Tibial nerve (tissue), 4 donors: ENCODE measurements around the gene NFAM1. TPM values are rescaled to one million over a fixed set of nuclear protein-coding genes. Genes with fewer than 3 reads are reported as not detected.

ENCODE experiments used
- DNase-seq, 2 donors: peaks; one replicate each; pipeline ENCODE4 v3.0.0-alpha.2; 2019; ENCODE audit warnings: low spot score in 2 of 2
- H3K27ac ChIP-seq, 4 donors: fragments of 200-600 bp; sonication (generic) in 3 of 4; one replicate each; pipeline ENCODE4 v1.5.1; 2017 to 2019; ENCODE audit warnings: mild to moderate bottlenecking in 1 of 4
- H3K27me3 ChIP-seq, 2 donors: fragments of 200-600 bp; sonication (generic) in 1 of 2; one replicate each; pipeline versions ENCODE4 v1.5.1 to v1.6.0; 2017 to 2019
- H3K36me3 ChIP-seq, 3 donors: fragments of 200-600 bp; sonication (generic); one replicate each; pipeline ENCODE4 v1.5.1; 2018 to 2019
- H3K4me1 ChIP-seq, 4 donors: fragments of 200-600 bp; sonication (generic) in 3 of 4; one replicate each; pipeline ENCODE4 v1.5.1; 2017 to 2019
- H3K4me3 ChIP-seq, 4 donors: fragments of 200-600 bp; sonication (generic) in 3 of 4; one replicate each; pipeline ENCODE4 v1.5.1; 2017 to 2019; ENCODE audit warnings: mild to moderate bottlenecking in 1 of 4, moderate library complexity in 1 of 4
- H3K9me3 ChIP-seq, 4 donors: fragments of 200-600 bp; sonication (generic) in 3 of 4; one replicate each; pipeline ENCODE4 v1.5.1; 2017 to 2019
- EP300 ChIP-seq, 2 donors: sonication (generic); formaldehyde crosslinking; IDR thresholded peaks; one replicate each; pipeline ENCODE4 v1.6.1; 2017; ENCODE audit warnings: antibody characterized with exemption in 2 of 2, mild to moderate bottlenecking in 1 of 2
- POLR2A ChIP-seq, 2 donors: fragments of 450-650 bp; IDR thresholded peaks; one replicate each; pipeline ENCODE4 v1.6.1; 2017; ENCODE audit warnings: antibody characterized with exemption in 2 of 2, mild to moderate bottlenecking in 2 of 2, moderate library complexity in 2 of 2
- WGBS, 2 donors: methylation state at CpG; one replicate each; pipeline ENCODE4 v1.1.5; 2018; 5-methylcytosine and 5-hydroxymethylcytosine counted together
- total RNA-seq, 4 donors: library from RNA; depleted of rRNA; stranded (reverse); fragments of >200 nt; gene quantifications; one replicate each; pipeline ENCODE4 v1.1.0, GENCODE V29; 2016
- TF ChIP-seq, protein P1 (sequence below), 5 experiments: fragments of 200-600 bp in 3 of 5; fragments of 450-650 bp in 2 of 5; sonication (generic) in 3 of 5; IDR thresholded peaks; one replicate each; pipeline ENCODE4 v1.5.1; 2016 to 2019; ENCODE audit warnings: antibody characterized with exemption in 5 of 5, mild to moderate bottlenecking in 3 of 5, moderate library complexity in 2 of 5

The NFAM1 gene
- total RNA-seq, 4 donors from 2014 or later = 1.8 to 2.8 (median 2.2) TPM

DNA sequence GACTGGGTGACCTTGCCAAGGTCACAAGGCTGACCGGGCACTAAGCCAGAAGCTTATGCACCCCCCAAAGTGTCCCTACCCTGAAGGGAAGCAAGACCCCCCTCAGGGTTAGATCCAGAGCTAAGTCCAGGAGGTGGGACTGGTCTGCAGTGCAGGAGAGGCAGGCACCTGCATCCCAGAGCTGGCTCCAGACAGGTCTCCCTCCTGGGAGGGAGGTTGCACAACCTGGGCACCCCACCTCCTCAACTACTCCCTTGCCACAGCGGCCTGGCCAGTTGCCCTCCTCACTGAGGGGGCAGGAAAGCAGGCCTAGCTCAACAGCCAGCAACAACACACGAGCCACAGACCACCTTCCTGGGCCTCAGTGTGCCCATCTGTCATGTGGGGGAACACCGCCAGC lies 86.7 kb downstream of the NFAM1 start:
- DNase-seq = no peak
- no peak overlapping the region for H3K4me3 ChIP-seq
- H3K4me1 ChIP-seq = peaks cover 0 to 28% (median 0%) of the 10 kb centered on the region in 4 donors
- H3K27ac ChIP-seq = no peak overlapping the region
- 85 to 88% methylated on average over 2 to 4 of the region's 4 CpGs for WGBS, 2 donors
- H3K36me3 ChIP-seq = no peaks in the 10 kb centered on the region
- TF ChIP-seq POLR2A (IDR thresholded peaks at IDR 0.05) (no peak), EP300 (IDR thresholded peaks at IDR 0.05) (no peak)
- TF ChIP-seq, protein P1, sequence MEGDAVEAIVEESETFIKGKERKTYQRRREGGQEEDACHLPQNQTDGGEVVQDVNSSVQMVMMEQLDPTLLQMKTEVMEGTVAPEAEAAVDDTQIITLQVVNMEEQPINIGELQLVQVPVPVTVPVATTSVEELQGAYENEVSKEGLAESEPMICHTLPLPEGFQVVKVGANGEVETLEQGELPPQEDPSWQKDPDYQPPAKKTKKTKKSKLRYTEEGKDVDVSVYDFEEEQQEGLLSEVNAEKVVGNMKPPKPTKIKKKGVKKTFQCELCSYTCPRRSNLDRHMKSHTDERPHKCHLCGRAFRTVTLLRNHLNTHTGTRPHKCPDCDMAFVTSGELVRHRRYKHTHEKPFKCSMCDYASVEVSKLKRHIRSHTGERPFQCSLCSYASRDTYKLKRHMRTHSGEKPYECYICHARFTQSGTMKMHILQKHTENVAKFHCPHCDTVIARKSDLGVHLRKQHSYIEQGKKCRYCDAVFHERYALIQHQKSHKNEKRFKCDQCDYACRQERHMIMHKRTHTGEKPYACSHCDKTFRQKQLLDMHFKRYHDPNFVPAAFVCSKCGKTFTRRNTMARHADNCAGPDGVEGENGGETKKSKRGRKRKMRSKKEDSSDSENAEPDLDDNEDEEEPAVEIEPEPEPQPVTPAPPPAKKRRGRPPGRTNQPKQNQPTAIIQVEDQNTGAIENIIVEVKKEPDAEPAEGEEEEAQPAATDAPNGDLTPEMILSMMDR (IDR thresholded peaks at IDR 0.05) = no peak
- no peaks in the 10 kb centered on the region for H3K9me3 ChIP-seq
- peaks cover 0 to 7% of the 10 kb centered on the region in 2 donors for H3K27me3 ChIP-seq

DNA sequence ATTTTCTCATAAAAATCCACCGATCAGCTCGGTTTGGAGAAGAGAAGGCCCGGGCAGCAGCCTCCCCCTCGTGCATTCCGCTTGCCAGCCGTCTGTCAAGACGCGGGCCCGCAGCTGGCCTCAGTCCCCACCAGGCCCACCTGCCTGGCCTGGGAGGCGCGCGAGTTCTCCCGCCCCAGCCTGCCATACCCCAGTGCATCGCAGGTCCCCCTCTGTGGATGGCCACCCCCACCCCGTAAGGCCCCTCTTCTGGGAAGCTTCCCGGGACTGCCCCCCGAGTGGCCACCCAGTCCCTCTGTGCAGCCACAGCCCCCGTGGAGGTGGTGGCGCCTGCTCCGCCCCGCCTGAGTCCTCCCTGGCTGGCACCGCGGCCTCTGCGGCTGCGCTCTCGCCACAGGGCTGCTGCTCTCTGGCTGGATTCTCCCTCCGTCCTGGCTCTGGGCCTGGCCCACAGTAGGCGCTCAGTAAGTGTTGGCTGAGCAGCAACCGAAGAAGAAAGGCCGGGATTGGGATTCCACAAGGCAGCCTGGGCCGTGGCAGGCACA lies 87.8 kb downstream of the NFAM1 start:
- Histone ChIP-seq H3K27ac (peak overlapping the region in 3 of 4 donors; percentile 4 to 70 (median 28)), H3K4me1 (peaks cover 0 to 28% (median 0%) of the 10 kb centered on the region in 4 donors), H3K4me3 (peak overlapping the region in 3 of 4 donors; percentile 18 to 50 (median 20)), H3K36me3 (no peaks in the 10 kb centered on the region), H3K27me3 (peaks cover 0 to 15% of the 10 kb centered on the region in 2 donors), H3K9me3 (no peaks in the 10 kb centered on the region)
- 21 to 31% methylated on average over 20 to 31 of the region's 31 CpGs for WGBS, 2 donors
- DNase-seq = no peak
- TF ChIP-seq POLR2A (IDR thresholded peaks at IDR 0.05) (no peak), EP300 (IDR thresholded peaks at IDR 0.05) (no peak)
- TF ChIP-seq, protein P1 (IDR thresholded peaks at IDR 0.05) = no peak

DNA sequence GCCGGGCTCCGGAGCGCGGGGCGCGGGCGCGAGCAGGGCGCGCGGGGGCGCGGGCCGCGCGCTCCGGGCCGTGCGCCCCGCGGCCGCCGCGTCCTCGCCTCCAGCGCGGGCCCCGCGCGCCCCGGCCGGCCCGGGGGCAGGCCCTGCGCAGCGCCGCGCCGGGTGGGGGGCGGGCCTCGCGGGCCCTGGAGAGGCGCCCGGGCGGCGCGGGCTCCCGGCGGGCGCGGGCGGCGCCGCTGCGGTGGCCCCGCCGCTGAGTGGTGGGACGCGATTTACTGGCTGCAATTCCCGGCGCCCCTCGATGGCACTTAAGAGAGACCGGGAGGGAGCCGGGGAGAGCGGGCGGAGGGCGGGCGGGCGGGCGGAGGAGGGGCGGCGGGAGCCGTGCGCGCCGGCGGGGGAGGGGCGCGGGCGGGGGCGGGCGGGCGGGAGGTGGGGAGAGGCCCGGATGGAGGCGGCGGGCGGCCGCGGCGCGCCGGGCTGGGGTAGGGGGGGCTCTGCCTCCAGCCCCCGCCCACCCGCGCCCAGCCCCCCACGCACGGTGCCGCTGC lies 88.6 kb downstream of the NFAM1 start:
- peaks cover 0 to 15% of the 10 kb centered on the region in 2 donors for H3K27me3 ChIP-seq
- H3K4me3 ChIP-seq = peak overlapping the region in 3 of 4 donors; percentile 18 to 53 (median 20)
- H3K27ac ChIP-seq = peak overlapping the region in 1 of 4 donors; percentile 4
- peaks cover 0 to 28% (median 0%) of the 10 kb centered on the region in 4 donors for H3K4me1 ChIP-seq
- no peak for DNase-seq
- 4% methylated on average over 22 of the region's 97 CpGs; no CpG with 5 or more reads in 1 of the 2 donors for WGBS, 2 donors
- H3K9me3 ChIP-seq = no peaks in the 10 kb centered on the region
- TF ChIP-seq EP300 (IDR thresholded peaks at IDR 0.05) (no peak), POLR2A (IDR thresholded peaks at IDR 0.05) (no peak)
- TF ChIP-seq, protein P1 (IDR thresholded peaks at IDR 0.05) = no peak
- no peaks in the 10 kb centered on the region for H3K36me3 ChIP-seq

- H3K27ac ChIP-seq = peak overlapping the region in 1 of 4 donors; percentile 49
- peak overlapping the region in 3 of 4 donors; percentile 18 to 53 (median 34) for H3K4me3 ChIP-seq
- DNase-seq = no peak
- TF ChIP-seq EP300 (IDR thresholded peaks at IDR 0.05) (no peak), POLR2A (IDR thresholded peaks at IDR 0.05) (no peak)
- TF ChIP-seq, protein P1 (IDR thresholded peaks at IDR 0.05) = no peak
- peaks cover 0 to 15% of the 10 kb centered on the region in 2 donors for H3K27me3 ChIP-seq
- no peaks in the 10 kb centered on the region for H3K9me3 ChIP-seq
- no peaks in the 10 kb centered on the region for H3K36me3 ChIP-seq
- WGBS, 2 donors = 17 to 24% methylated on average over 14 to 16 of the region's 22 CpGs
- H3K4me1 ChIP-seq = peaks cover 0 to 28% (median 0%) of the 10 kb centered on the region in 4 donors
These were observed 89.1 kb downstream of the NFAM1 start for GRCh38 chr22:42343121-42343454.

DNA sequence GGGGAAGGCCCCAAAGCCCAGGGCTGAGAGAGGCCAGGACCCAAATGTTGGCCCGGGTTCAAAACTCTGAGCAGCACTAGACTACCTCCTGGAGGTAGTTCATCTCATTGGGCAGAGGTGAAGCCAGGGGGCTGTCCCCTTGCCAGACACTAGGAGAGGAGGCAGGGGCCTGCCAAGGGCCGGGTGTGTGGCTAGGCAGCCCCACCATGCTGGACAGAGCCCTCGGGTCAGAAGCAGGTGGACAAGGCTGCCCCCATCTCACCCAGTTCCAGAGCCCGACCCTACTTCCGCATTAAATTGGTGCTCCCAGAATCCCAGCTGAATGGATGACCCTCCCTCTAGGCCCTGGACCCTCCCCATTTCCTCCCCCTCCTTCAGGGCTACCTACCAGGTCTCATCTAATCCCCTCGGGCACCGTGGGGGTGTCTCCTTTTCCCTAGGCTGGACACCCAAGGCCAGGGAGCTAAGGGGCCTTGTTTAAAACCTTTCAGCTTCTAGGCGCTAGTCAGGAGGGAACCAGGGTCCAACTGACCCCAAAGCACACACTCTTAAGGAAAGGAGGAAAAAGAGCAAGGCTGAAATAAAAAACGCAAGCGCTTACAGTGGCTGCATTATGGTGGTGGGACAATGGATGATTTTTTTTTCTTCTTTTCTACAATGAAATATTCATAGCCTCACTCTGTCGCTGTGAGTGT lies 89.6 kb downstream of the NFAM1 start:
- Histone ChIP-seq H3K4me1 (peaks cover 0 to 28% (median 0%) of the 10 kb centered on the region in 4 donors), H3K36me3 (no peaks in the 10 kb centered on the region), H3K9me3 (no peaks in the 10 kb centered on the region), H3K27ac (no peak overlapping the region), H3K4me3 (peak overlapping the region in 2 of 4 donors; percentile 34 to 53), H3K27me3 (peaks cover 0 to 15% of the 10 kb centered on the region in 2 donors)
- no peak for TF ChIP-seq EP300 (IDR thresholded peaks at IDR 0.05)
- TF ChIP-seq POLR2A (IDR thresholded peaks at IDR 0.05) = no peak
- TF ChIP-seq, protein P1 (IDR thresholded peaks at IDR 0.05) = no peak
- DNase-seq = no peak
- WGBS, 2 donors = 61 to 70% methylated on average over 9 to 11 of the region's 11 CpGs
